Stomach smooth muscle (tissue), 2 donors: ENCODE measurements around the gene FAM200B.

Experiments
- H3K27ac ChIP-seq: one replicate; pipeline ENCODE4 v1.7.0; 2013; ENCODE audit warnings: mild to moderate bottlenecking, low read length, inconsistent platforms
- H3K27me3 ChIP-seq, 2 donors: one replicate each; pipeline ENCODE4 v1.7.0; 2013; ENCODE audit warnings: low read length in 2 of 2; ENCODE audit not compliant: insufficient read depth in 2 of 2, control insufficient read depth in 1 of 2
- H3K36me3 ChIP-seq, 2 donors: one replicate each; pipeline ENCODE4 v1.7.0; 2013; ENCODE audit warnings: low read length in 2 of 2; ENCODE audit not compliant: control insufficient read depth in 2 of 2, insufficient read depth in 2 of 2
- H3K4me1 ChIP-seq: one replicate; pipeline ENCODE4 v1.7.0; 2013; ENCODE audit warnings: low read length; ENCODE audit not compliant: control insufficient read depth, insufficient read depth
- H3K4me3 ChIP-seq, 2 donors: one replicate each; pipeline ENCODE4 v1.7.0; 2013; ENCODE audit warnings: low read length in 2 of 2
- H3K9ac ChIP-seq, 2 donors: one replicate each; pipeline ENCODE4 v1.7.0; 2013; ENCODE audit warnings: low read length in 2 of 2, mild to moderate bottlenecking in 1 of 2
- H3K9me3 ChIP-seq, 2 donors: one replicate each; pipeline ENCODE4 v1.7.0; 2013; ENCODE audit warnings: low read length in 2 of 2; ENCODE audit not compliant: control insufficient read depth in 2 of 2
- donor health status: healthy.
- donor health status: Pancreatic carcinoma.

The FAM200B gene

GRCh38 chr4:15668566-15669435, 12.8 kb upstream of the FAM200B start:
- no peak overlapping the region for H3K4me3 ChIP-seq
- no peaks in the 10 kb centered on the region for H3K4me1 ChIP-seq
- no peaks in the 10 kb centered on the region for H3K9me3 ChIP-seq
- H3K36me3 ChIP-seq = no peaks in the 10 kb centered on the region
- no peak overlapping the region for H3K9ac ChIP-seq
- no peaks in the 10 kb centered on the region for H3K27me3 ChIP-seq
- no peak overlapping the region for H3K27ac ChIP-seq

GRCh38 chr4:15670576-15670975, 11.1 kb upstream of the FAM200B start:
- no peak overlapping the region for H3K9ac ChIP-seq
- no peaks in the 10 kb centered on the region for H3K27me3 ChIP-seq
- no peak overlapping the region for H3K4me3 ChIP-seq
- no peaks in the 10 kb centered on the region for H3K4me1 ChIP-seq
- H3K27ac ChIP-seq = no peak overlapping the region
- no peaks in the 10 kb centered on the region for H3K9me3 ChIP-seq
- H3K36me3 ChIP-seq = no peaks in the 10 kb centered on the region

- H3K27me3 ChIP-seq = no peaks in the 10 kb centered on the region
- no peak overlapping the region for H3K27ac ChIP-seq
Measured at GRCh38 chr4:15672101-15672500, 9.5 kb upstream of the FAM200B start.

GRCh38 chr4:15673337-15673736, 8.3 kb upstream of the FAM200B start:
- H3K9ac ChIP-seq = no peak overlapping the region
- H3K27ac ChIP-seq = no peak overlapping the region
- no peak overlapping the region for H3K4me3 ChIP-seq

More at GRCh38 chr4:15672101-15672500, 9.5 kb upstream of the FAM200B start:
- Histone ChIP-seq H3K9ac (no peak overlapping the region), H3K36me3 (no peaks in the 10 kb centered on the region), H3K4me3 (no peak overlapping the region), H3K4me1 (no peaks in the 10 kb centered on the region), H3K9me3 (no peaks in the 10 kb centered on the region)

GRCh38 chr4:15674046-15674445, 7.6 kb upstream of the FAM200B start:
- H3K4me3 ChIP-seq = no peak overlapping the region
- H3K4me1 ChIP-seq = no peaks in the 10 kb centered on the region
- H3K9ac ChIP-seq = no peak overlapping the region
- H3K27me3 ChIP-seq = no peaks in the 10 kb centered on the region
- H3K27ac ChIP-seq = no peak overlapping the region
- no peaks in the 10 kb centered on the region for H3K9me3 ChIP-seq
- H3K36me3 ChIP-seq = no peaks in the 10 kb centered on the region

More at GRCh38 chr4:15673337-15673736, 8.3 kb upstream of the FAM200B start:
- Histone ChIP-seq H3K27me3 (no peaks in the 10 kb centered on the region), H3K9me3 (no peaks in the 10 kb centered on the region), H3K36me3 (no peaks in the 10 kb centered on the region), H3K4me1 (no peaks in the 10 kb centered on the region)

GRCh38 chr4:15674926-15675325, 6.7 kb upstream of the FAM200B start:
- Histone ChIP-seq H3K9me3 (no peaks in the 10 kb centered on the region), H3K27ac (no peak overlapping the region), H3K36me3 (no peaks in the 10 kb centered on the region), H3K4me3 (no peak overlapping the region), H3K27me3 (no peaks in the 10 kb centered on the region), H3K4me1 (no peaks in the 10 kb centered on the region), H3K9ac (no peak overlapping the region)

- H3K27me3 ChIP-seq = no peaks in the 10 kb centered on the region
- H3K27ac ChIP-seq = no peak overlapping the region
- H3K4me3 ChIP-seq = no peak overlapping the region
- H3K36me3 ChIP-seq = no peaks in the 10 kb centered on the region
- H3K9me3 ChIP-seq = no peaks in the 10 kb centered on the region
- no peak overlapping the region for H3K9ac ChIP-seq
- no peaks in the 10 kb centered on the region for H3K4me1 ChIP-seq
Measured at GRCh38 chr4:15675356-15675755, 6.3 kb upstream of the FAM200B start.

- Histone ChIP-seq H3K9ac (no peak overlapping the region), H3K27ac (no peak overlapping the region), H3K36me3 (no peaks in the 10 kb centered on the region), H3K9me3 (no peaks in the 10 kb centered on the region), H3K4me1 (peaks cover under 1% of the 10 kb centered on the region), H3K27me3 (no peaks in the 10 kb centered on the region), H3K4me3 (no peak overlapping the region)
Measured at GRCh38 chr4:15676039-15676438, 5.6 kb upstream of the FAM200B start.

GRCh38 chr4:15676899-15677298, 4.7 kb upstream of the FAM200B start:
- Histone ChIP-seq H3K9ac (no peak overlapping the region), H3K4me1 (peaks cover 4% of the 10 kb centered on the region), H3K36me3 (no peaks in the 10 kb centered on the region), H3K27ac (no peak overlapping the region), H3K27me3 (no peaks in the 10 kb centered on the region), H3K9me3 (no peaks in the 10 kb centered on the region), H3K4me3 (no peak overlapping the region)

GRCh38 chr4:15677507-15677988, 4.1 kb upstream of the FAM200B start:
- no peaks in the 10 kb centered on the region for H3K27me3 ChIP-seq
- no peak overlapping the region for H3K9ac ChIP-seq
- H3K36me3 ChIP-seq = no peaks in the 10 kb centered on the region
- H3K4me1 ChIP-seq = peaks cover 4% of the 10 kb centered on the region
- no peak overlapping the region for H3K4me3 ChIP-seq
- H3K27ac ChIP-seq = no peak overlapping the region
- H3K9me3 ChIP-seq = no peaks in the 10 kb centered on the region

- H3K4me3 ChIP-seq = peak overlapping the region; percentile 92 to 95
- peak overlapping the region; percentile 64 to 98 for H3K9ac ChIP-seq
- H3K36me3 ChIP-seq = peaks cover 0 to 3% of the 10 kb centered on the region in 2 donors
- H3K9me3 ChIP-seq = no peaks in the 10 kb centered on the region
- H3K27me3 ChIP-seq = no peaks in the 10 kb centered on the region
- peaks cover 4% of the 10 kb centered on the region for H3K4me1 ChIP-seq
- no peak overlapping the region for H3K27ac ChIP-seq
Measured at GRCh38 chr4:15681067-15681371, 608 bp upstream of the FAM200B start.
